T-helper 2 cell treated with Interferon-gamma antibody and Interleukin-4, amounts not matched to agents 5 μg/mL and 100 μg/mL, for 36 hours (primary cell): ENCODE data around the gene GPR33.
"Not testable (repeated sequence)": the region's sequence is repeated elsewhere in the genome, so short reads cannot be mapped to it uniquely, and the experiment has no call there.

Experiments used
- DNase-seq: peaks from one replicate; pipeline ENCODE4 v3.0.0; 2021; ENCODE audit warnings: low spot score
- H3K27ac Mint-ChIP-seq: one replicate; pipeline ENCODE4 v1.8.0; 2021; ENCODE audit warnings: mild to moderate bottlenecking, mixed read lengths
- H3K27me3 Mint-ChIP-seq: one replicate; pipeline ENCODE4 v1.8.0; 2021; ENCODE audit warnings: low read depth, mixed read lengths
- H3K36me3 Mint-ChIP-seq: one replicate; pipeline ENCODE4 v1.8.0; 2021; ENCODE audit warnings: low read depth, mixed read lengths
- H3K4me1 Mint-ChIP-seq: one replicate; pipeline ENCODE4 v1.8.0; 2021; ENCODE audit warnings: low read depth, mixed read lengths
- H3K4me3 Mint-ChIP-seq: one replicate; pipeline ENCODE4 v1.8.0; 2022; ENCODE audit warnings: mild to moderate bottlenecking, moderate library complexity, mixed read lengths
- H3K9me3 Mint-ChIP-seq: one replicate; pipeline ENCODE4 v1.8.0; 2021; ENCODE audit warnings: mixed read lengths

The GPR33 gene

GRCh38 chr14:31445703-31446102, 42.1 kb downstream of the GPR33 start:
- Mint-ChIP-seq H3K4me1 (no peaks in the 10 kb centered on the region), H3K36me3 (peaks cover 10% of the 10 kb centered on the region), H3K27ac (no peak overlapping the region), H3K9me3 (no peaks in the 10 kb centered on the region), H3K27me3 (no peaks in the 10 kb centered on the region), H3K4me3 (no peak overlapping the region)
- DNase-seq = no peak

GRCh38 chr14:31442284-31442683, 45.6 kb downstream of the GPR33 start:
- Mint-ChIP-seq H3K36me3 (peaks cover 12% of the 10 kb centered on the region), H3K4me3 (no peak overlapping the region), H3K4me1 (no peaks in the 10 kb centered on the region), H3K27me3 (no peaks in the 10 kb centered on the region), H3K27ac (no peak overlapping the region), H3K9me3 (peaks cover 6% of the 10 kb centered on the region)
- no peak for DNase-seq

GRCh38 chr14:31441273-31442111, 46.3 kb downstream of the GPR33 start:
- no peak for DNase-seq
- Mint-ChIP-seq H3K4me1 (no peaks in the 10 kb centered on the region), H3K27me3 (no peaks in the 10 kb centered on the region)

GRCh38 chr14:31440280-31440679, 47.6 kb downstream of the GPR33 start:
- Mint-ChIP-seq H3K4me1 (no peaks in the 10 kb centered on the region), H3K27me3 (no peaks in the 10 kb centered on the region), H3K27ac (no peak overlapping the region), H3K36me3 (peaks cover 12% of the 10 kb centered on the region), H3K4me3 (no peak overlapping the region), H3K9me3 (peaks cover 6% of the 10 kb centered on the region)
- no peak for DNase-seq

More at GRCh38 chr14:31441273-31442111, 46.3 kb downstream of the GPR33 start:
- H3K9me3 Mint-ChIP-seq = peaks cover 6% of the 10 kb centered on the region
- H3K4me3 Mint-ChIP-seq = no peak overlapping the region
- peaks cover 12% of the 10 kb centered on the region for H3K36me3 Mint-ChIP-seq
- no peak overlapping the region for H3K27ac Mint-ChIP-seq

- no peak for DNase-seq
- Mint-ChIP-seq H3K27ac (no peak overlapping the region), H3K9me3 (peaks cover 6% of the 10 kb centered on the region), H3K36me3 (peaks cover 12% of the 10 kb centered on the region), H3K4me1 (no peaks in the 10 kb centered on the region), H3K4me3 (no peak overlapping the region), H3K27me3 (no peaks in the 10 kb centered on the region)
Measured at GRCh38 chr14:31439561-31439960, 48.3 kb downstream of the GPR33 start.

GRCh38 chr14:31437045-31437691, 50.7 kb downstream of the GPR33 start:
- H3K27ac Mint-ChIP-seq, DNase-seq, H3K4me1 Mint-ChIP-seq, H3K27me3 Mint-ChIP-seq, H3K9me3 Mint-ChIP-seq, H3K4me3 Mint-ChIP-seq: not testable (repeated sequence)
- H3K36me3 Mint-ChIP-seq = peaks cover 12% of the 10 kb centered on the region

GRCh38 chr14:31435276-31435675, 52.6 kb downstream of the GPR33 start:
- Mint-ChIP-seq H3K4me3 (no peak overlapping the region), H3K27me3 (no peaks in the 10 kb centered on the region), H3K27ac (no peak overlapping the region), H3K9me3 (peaks cover 12% of the 10 kb centered on the region), H3K4me1 (no peaks in the 10 kb centered on the region), H3K36me3 (peaks cover 16% of the 10 kb centered on the region)
- no peak for DNase-seq
